ENCODE results near the gene MOSMO. TPM values are rescaled to one million over a fixed set of nuclear protein-coding genes. Genes with fewer than 3 reads are reported as not detected.
"Not testable (repeated sequence)": the region's sequence is repeated elsewhere in the genome, so short reads cannot be mapped to it uniquely, and the experiment has no call there.

Gene MOSMO
- total RNA-seq, 2 donors from 2014 or later: 16.1 to 33.6 TPM

DNA sequence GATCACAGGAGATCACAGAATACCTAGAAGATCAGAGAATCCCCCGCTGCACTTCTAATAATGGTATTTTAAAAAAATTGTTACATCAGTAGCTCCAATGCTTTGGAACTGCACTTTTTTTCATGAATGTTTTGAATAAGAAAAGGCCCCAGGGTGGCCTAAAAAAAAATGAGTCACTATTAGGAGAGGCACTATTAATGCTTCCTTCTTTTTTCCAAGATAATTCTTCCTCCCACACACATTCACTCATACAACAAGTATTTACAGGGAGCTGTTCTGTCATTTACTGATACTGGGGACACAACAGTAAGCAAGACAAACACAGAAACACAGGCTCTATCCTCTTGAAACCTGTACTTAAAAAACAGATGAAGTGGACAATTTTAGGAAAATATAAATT is 6.3 kb upstream of the MOSMO start:
- Histone ChIP-seq H3K36me3 (no peaks in the 10 kb centered on the region), H3K9me3 (no peaks in the 10 kb centered on the region), H3K27me3 (replicated peaks; ENCODE audit: insufficient read depth) (no peaks in the 10 kb centered on the region), H3K4me3 (no peak overlapping the region), H3K4me1 (ENCODE audit: control insufficient read depth in 1 of 2, low read depth in 2 of 2) (peaks cover 5 to 11% of the 10 kb centered on the region in 2 donors), H3K27ac (no peak overlapping the region)
- DNase-seq (ENCODE audit: low spot score): no peak
- no peak for ATAC-seq (ENCODE audit: insufficient number of reproducible peaks, low FRiP score, low read depth)
- TF ChIP-seq, protein P1, sequence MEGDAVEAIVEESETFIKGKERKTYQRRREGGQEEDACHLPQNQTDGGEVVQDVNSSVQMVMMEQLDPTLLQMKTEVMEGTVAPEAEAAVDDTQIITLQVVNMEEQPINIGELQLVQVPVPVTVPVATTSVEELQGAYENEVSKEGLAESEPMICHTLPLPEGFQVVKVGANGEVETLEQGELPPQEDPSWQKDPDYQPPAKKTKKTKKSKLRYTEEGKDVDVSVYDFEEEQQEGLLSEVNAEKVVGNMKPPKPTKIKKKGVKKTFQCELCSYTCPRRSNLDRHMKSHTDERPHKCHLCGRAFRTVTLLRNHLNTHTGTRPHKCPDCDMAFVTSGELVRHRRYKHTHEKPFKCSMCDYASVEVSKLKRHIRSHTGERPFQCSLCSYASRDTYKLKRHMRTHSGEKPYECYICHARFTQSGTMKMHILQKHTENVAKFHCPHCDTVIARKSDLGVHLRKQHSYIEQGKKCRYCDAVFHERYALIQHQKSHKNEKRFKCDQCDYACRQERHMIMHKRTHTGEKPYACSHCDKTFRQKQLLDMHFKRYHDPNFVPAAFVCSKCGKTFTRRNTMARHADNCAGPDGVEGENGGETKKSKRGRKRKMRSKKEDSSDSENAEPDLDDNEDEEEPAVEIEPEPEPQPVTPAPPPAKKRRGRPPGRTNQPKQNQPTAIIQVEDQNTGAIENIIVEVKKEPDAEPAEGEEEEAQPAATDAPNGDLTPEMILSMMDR (IDR thresholded peaks at IDR 0.05): no peak

DNA sequence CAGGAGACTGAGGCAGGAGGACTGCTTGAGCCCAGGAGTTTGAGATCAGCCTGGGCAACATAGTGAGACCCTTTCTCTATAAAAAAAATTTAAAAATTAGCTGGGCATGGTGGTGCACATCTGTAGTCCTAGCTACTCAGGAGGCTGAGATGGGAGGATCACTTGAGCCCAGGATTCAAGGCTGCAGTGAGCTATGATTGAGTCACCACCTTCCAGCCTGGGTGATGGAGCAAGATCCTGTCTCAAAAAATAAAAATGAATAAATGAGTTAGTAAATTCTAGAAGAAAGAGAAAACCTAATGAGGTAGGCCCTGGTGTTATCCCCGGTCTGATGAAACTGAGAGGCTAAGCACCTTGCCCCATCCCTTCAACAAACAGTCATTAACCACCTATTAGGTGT is 5.9 kb upstream of the MOSMO start:
- peaks cover 5 to 15% of the 10 kb centered on the region in 2 donors for H3K4me1 ChIP-seq (ENCODE audit: control insufficient read depth in 1 of 2, low read depth in 2 of 2)
- H3K36me3 ChIP-seq; H3K9me3 ChIP-seq; ATAC-seq (ENCODE audit: insufficient number of reproducible peaks, low FRiP score, low read depth); H3K27ac ChIP-seq; DNase-seq (ENCODE audit: low spot score); H3K4me3 ChIP-seq; H3K27me3 ChIP-seq (replicated peaks; ENCODE audit: insufficient read depth): not testable (repeated sequence)

DNA sequence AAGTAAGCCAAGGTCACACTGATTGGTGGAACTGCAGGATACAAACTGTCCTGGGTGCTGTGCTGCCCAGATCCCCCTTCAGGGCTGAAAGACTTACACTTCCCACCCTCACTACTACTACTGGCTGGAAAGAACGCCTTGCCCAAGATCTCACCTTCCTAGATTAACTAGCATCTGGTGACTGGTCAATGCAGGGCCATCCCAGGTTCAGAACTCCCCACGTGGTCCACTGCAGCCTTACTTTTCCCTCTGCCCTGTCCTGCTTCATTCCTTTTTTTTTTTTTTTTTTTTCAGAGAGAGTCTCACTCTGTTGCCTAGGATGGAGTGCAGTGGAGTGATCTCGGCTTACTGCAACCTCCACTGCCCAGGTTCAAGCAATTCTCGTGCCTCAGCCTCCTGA is 4.7 kb upstream of the MOSMO start:
- TF ChIP-seq, protein P1 (IDR thresholded peaks at IDR 0.05): no peak
- ATAC-seq (ENCODE audit: insufficient number of reproducible peaks, low FRiP score, low read depth): no peak
- Histone ChIP-seq H3K36me3 (no peaks in the 10 kb centered on the region), H3K27ac (no peak overlapping the region), H3K4me1 (ENCODE audit: control insufficient read depth in 1 of 2, low read depth in 2 of 2) (peaks cover 5 to 18% of the 10 kb centered on the region in 2 donors), H3K4me3 (no peak overlapping the region), H3K9me3 (no peaks in the 10 kb centered on the region), H3K27me3 (replicated peaks; ENCODE audit: insufficient read depth) (no peaks in the 10 kb centered on the region)
- no peak for DNase-seq (ENCODE audit: low spot score)

DNA sequence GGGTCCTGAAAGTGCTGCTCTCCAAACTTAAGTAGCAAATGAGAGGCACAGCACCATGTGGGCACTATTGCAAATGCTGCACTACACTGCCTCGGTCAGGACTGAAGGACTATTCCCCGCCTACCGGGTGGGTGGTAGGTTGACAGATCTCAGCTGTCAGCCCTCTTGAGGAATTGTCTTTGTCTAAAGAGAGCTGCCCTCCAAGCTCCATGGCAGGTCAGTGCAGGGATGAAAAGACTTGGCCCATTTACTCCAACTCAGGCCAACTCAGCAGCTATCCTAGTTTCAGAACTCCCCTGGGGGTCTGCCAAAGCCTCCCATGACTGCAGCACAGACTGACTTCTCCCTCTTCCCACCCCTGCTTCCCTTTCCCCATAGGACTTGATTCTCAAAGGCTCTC is 3.6 kb upstream of the MOSMO start:
- Histone ChIP-seq H3K27me3 (replicated peaks; ENCODE audit: insufficient read depth) (no peaks in the 10 kb centered on the region), H3K9me3 (no peaks in the 10 kb centered on the region), H3K4me1 (ENCODE audit: control insufficient read depth in 1 of 2, low read depth in 2 of 2) (peaks cover 13 to 26% of the 10 kb centered on the region in 2 donors), H3K4me3 (no peak overlapping the region), H3K27ac (no peak overlapping the region), H3K36me3 (no peaks in the 10 kb centered on the region)
- ATAC-seq (ENCODE audit: insufficient number of reproducible peaks, low FRiP score, low read depth) (no peak), DNase-seq (ENCODE audit: low spot score) (no peak)
- TF ChIP-seq, protein P1 (IDR thresholded peaks at IDR 0.05): no peak

DNA sequence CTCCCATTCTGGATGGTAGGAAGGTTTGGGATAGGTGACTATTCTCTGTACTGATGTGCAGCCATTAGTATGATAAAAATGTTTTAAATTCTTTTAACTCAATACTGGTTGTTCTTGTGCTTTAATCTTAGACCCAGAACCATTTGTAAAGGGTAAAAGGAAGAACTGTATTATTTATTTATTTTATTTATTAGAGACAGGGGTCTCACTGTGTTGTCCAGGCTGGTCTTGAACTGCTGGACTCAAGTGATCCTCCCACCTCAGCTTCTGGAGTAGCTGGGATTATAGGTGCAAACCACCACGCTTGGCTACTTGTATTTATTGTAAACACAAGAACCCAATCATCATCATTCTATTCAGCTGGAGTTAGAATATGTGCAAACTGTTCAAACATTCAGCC is 2.2 kb upstream of the MOSMO start:
- Histone ChIP-seq H3K27ac (no peak overlapping the region), H3K27me3 (replicated peaks; ENCODE audit: insufficient read depth) (no peaks in the 10 kb centered on the region), H3K4me1 (ENCODE audit: control insufficient read depth in 1 of 2, low read depth in 2 of 2) (peaks cover 14 to 33% of the 10 kb centered on the region in 2 donors), H3K36me3 (no peaks in the 10 kb centered on the region), H3K4me3 (no peak overlapping the region), H3K9me3 (no peaks in the 10 kb centered on the region)
- TF ChIP-seq, protein P1 (IDR thresholded peaks at IDR 0.05): no peak
- ATAC-seq (ENCODE audit: insufficient number of reproducible peaks, low FRiP score, low read depth) (no peak), DNase-seq (ENCODE audit: low spot score) (no peak)

DNA sequence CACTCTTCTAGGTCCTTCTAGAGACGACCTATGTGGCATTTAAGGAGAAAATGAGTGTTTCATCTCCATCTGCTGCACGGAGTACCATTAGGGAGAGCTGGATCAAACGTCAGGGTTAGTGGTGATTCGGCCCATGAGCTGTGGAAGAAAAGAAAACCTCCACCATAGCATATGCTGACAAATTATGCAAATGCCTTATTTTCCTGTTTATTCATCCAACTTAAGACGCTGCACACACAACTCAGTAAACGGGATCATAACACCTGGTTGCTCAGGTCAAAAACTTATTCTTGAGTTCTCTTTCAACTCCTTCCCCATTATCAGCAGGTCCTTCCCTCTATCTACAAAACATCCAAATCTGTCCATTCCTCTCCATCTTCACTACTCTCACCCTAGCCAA is 1.3 kb upstream of the MOSMO start:
- no peak for ATAC-seq (ENCODE audit: insufficient number of reproducible peaks, low FRiP score, low read depth)
- Histone ChIP-seq H3K4me3 (no peak overlapping the region), H3K9me3 (no peaks in the 10 kb centered on the region), H3K36me3 (no peaks in the 10 kb centered on the region), H3K27me3 (replicated peaks; ENCODE audit: insufficient read depth) (no peaks in the 10 kb centered on the region), H3K27ac (no peak overlapping the region), H3K4me1 (ENCODE audit: control insufficient read depth in 1 of 2, low read depth in 2 of 2) (peaks cover 9 to 24% of the 10 kb centered on the region in 2 donors)
- TF ChIP-seq, protein P1 (IDR thresholded peaks at IDR 0.05): no peak
- DNase-seq (ENCODE audit: low spot score): no peak

Data from thoracic aorta (tissue), 2 donors.